ENCODE data around the gene RASSF1. TPM values are rescaled to one million over a fixed set of nuclear protein-coding genes. Genes with fewer than 3 reads are reported as not detected.
A peak's percentile ranks its signal among the peaks of the same experiment; 100 is the strongest.

The RASSF1 gene
- total RNA-seq, 5 donors from 2014 or later (not counting 1 experiment from before 2014, with no cell fraction given), result 73.2 to 153 (median 79.6) TPM

DNA sequence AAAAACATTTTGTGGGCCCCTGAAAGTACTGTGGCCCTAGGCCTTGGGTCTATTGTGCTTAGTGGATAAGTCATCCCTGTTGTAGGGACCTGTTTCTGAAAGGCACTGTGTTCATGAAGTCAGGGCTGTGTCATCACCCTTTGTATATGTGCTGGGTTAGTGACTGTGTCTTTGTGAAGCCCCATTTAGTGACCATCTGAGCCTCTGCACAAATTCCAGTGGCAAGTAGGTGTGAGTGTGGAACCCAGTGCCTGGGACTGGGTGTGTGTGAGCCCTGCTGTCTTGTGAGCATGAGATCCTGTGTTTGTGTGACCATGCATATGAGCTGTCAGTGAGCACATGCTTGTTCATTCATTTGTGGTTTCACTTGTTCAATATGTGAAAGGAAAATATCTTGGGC lies 36.0 kb downstream of the RASSF1 start:
- peaks cover 4 to 17% of the 10 kb centered on the region in 2 experiments for H3K4me1 ChIP-seq (ENCODE audit: control insufficient read depth in 1 of 2, extremely low read depth in 1 of 2, insufficient read depth in 2 of 2, low read length in 2 of 2)
- ATAC-seq (replicated peaks in 1 of 4), result no peak
- no peaks in the 10 kb centered on the region for H3K9me3 ChIP-seq
- Mint-ChIP-seq H3K27me3 (no peaks in the 10 kb centered on the region), H3K9me3 (no peaks in the 10 kb centered on the region), H3K4me1 (peaks cover 11 to 13% (median 12%) of the 10 kb centered on the region in 3 donors), H3K4me3 (no peak overlapping the region), H3K36me3 (no peaks in the 10 kb centered on the region), H3K27ac (no peak overlapping the region)
- no peak overlapping the region for H3K27ac ChIP-seq (ENCODE audit: low read length)
- peaks cover 0 to 4% of the 10 kb centered on the region in 2 donors for H3K36me3 ChIP-seq (ENCODE audit: control insufficient read depth in 2 of 2, extremely low read depth in 1 of 2, insufficient read depth in 1 of 2, low read length in 1 of 2)
- ChIA-PET POLR2A (no interaction called here), CTCF (interaction anchor here (0.6 to 1.4 kb wide), 2 partner anchors 19 to 50 kb away, joined by 3 read pairs; no protein-coding TSS in a partner anchor)
- H3K27me3 ChIP-seq (replicated peaks in 1 of 2; ENCODE audit: control insufficient read depth in 2 of 2, extremely low read depth in 1 of 2, insufficient read depth in 2 of 2, low read length in 1 of 2), result no peaks in the 10 kb centered on the region
- DNase-seq, result no peak
- H3K4me3 ChIP-seq (ENCODE audit: control insufficient read depth in 1 of 2, extremely low read depth in 1 of 2, low read length in 1 of 2), result no peak overlapping the region

DNA sequence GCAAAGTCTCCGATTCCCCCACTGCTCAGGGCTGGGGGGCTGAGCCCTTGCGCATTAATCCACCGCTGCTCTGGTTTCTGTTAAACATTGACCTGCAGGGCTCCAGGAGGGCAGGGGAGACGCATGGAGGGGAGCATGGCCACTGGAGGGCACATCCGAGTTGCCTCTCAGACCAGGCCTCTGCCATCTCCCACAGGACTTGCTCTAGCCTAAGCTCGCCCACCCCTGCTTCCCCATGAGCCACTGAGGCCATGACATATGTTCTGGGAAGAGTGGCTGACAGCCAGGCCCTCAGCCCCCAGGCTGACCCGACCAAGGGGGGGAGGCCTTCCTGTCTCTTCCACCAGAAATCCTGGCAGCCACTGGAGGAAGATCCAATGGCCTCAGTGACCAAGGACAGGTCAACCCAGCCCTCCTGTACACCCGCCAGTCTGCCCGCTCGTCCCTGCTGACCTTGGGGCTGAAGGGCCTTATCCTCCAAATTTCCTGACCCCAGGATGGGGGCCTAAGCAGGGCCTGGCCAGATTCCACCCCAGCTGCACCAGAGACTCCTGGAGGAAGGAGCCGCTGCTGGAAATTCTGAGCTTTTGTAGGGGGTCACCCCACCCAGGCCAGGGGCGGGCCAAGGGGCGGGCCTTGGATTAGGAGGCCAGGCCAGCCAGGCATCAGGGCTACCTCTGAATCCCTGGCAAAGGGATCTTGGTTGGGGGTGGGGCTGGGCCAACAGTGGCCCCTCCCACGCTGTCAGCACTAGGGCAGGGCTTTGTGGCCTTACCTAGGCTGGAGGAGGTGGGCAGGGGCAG lies 37.4 kb downstream of the RASSF1 start, which contains the start of gene HYAL1:
HYAL1 (minus strand) TSS at position 562 of the 803 bp plus-strand sequence. CDS start 618 bp downstream, outside the sequence.
- Mint-ChIP-seq H3K36me3 (no peaks in the 10 kb centered on the region), H3K27me3 (no peaks in the 10 kb centered on the region), H3K4me3 (no peak within 1 kb of the TSS), H3K4me1 (peaks cover 21 to 23% (median 21%) of the 10 kb centered on the region in 3 donors), H3K9me3 (no peaks in the 10 kb centered on the region), H3K27ac (no peak within 1 kb of the TSS)
- ChIA-PET CTCF (no interaction called here), POLR2A (no interaction called here)
- Histone ChIP-seq H3K9me3 (no peaks in the 10 kb centered on the region), H3K4me1 (ENCODE audit: control insufficient read depth in 1 of 2, extremely low read depth in 1 of 2, insufficient read depth in 2 of 2, low read length in 2 of 2) (peaks cover 8 to 26% of the 10 kb centered on the region in 2 experiments), H3K36me3 (ENCODE audit: control insufficient read depth in 2 of 2, extremely low read depth in 1 of 2, insufficient read depth in 1 of 2, low read length in 1 of 2) (peaks cover 0 to 4% of the 10 kb centered on the region in 2 donors), H3K4me3 (ENCODE audit: control insufficient read depth in 1 of 2, extremely low read depth in 1 of 2, low read length in 1 of 2) (no peak within 1 kb of the TSS), H3K27ac (ENCODE audit: low read length) (no peak within 1 kb of the TSS), H3K27me3 (replicated peaks in 1 of 2; ENCODE audit: control insufficient read depth in 2 of 2, extremely low read depth in 1 of 2, insufficient read depth in 2 of 2, low read length in 1 of 2) (no peaks in the 10 kb centered on the region)
- ATAC-seq (replicated peaks in 1 of 4) (no peak), DNase-seq (no peak)
- 89% methylated on average over 10 of the region's 14 CpGs for WGBS (ENCODE audit: insufficient coverage)

DNA sequence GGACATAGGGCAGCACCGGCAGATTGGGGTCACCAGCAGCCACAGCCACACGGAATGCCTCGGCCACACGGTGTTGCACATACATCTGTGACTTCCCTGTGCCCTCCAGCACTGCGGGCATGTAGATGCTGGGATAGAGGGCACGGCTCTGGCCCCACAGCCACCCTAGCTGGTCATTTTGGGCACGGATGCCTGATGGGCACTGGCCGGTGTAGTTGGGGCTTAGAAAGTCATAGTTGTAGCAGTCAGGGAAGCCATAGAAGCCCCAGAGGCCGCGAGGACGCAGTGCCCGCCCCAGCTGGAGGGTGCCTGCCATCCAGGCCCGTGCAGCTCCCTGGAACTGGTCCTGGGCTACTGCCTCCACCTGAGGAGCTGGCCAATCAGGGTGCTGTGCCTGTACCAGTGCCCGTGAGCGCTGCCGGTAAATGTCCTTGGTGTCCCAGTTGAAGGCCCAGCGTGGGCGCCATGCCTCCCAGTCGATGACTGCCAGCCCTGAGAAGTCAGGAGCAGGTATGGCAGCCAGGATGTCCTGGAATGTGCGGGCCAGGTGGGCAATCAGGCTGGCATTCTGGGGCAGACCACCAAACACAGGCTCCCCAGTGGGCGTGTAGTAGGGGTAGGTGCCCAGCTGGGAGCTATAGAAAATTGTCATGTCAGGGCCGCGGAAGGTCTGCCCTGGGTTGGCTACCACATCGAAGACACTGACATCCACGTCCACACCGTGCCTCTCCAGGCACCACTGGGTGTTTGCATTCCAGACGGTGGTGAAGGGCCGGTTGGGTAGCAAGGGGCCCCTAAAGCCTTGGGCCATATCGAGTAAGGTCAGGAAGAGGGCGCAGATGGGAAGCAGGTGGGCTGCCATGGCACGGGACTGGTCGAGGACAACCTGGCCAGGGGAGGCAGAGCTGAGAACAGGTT lies 38.3 kb downstream of the RASSF1 start:
- Histone ChIP-seq H3K4me1 (ENCODE audit: control insufficient read depth in 1 of 2, extremely low read depth in 1 of 2, insufficient read depth in 2 of 2, low read length in 2 of 2) (peaks cover 9 to 34% of the 10 kb centered on the region in 2 experiments), H3K27ac (ENCODE audit: low read length) (no peak overlapping the region), H3K4me3 (ENCODE audit: control insufficient read depth in 1 of 2, extremely low read depth in 1 of 2, low read length in 1 of 2) (no peak overlapping the region), H3K36me3 (ENCODE audit: control insufficient read depth in 2 of 2, extremely low read depth in 1 of 2, insufficient read depth in 1 of 2, low read length in 1 of 2) (peaks cover 0 to 4% of the 10 kb centered on the region in 2 donors), H3K9me3 (no peaks in the 10 kb centered on the region), H3K27me3 (replicated peaks in 1 of 2; ENCODE audit: control insufficient read depth in 2 of 2, extremely low read depth in 1 of 2, insufficient read depth in 2 of 2, low read length in 1 of 2) (no peaks in the 10 kb centered on the region)
- Mint-ChIP-seq H3K27ac (no peak overlapping the region), H3K4me3 (no peak overlapping the region), H3K27me3 (no peaks in the 10 kb centered on the region), H3K9me3 (no peaks in the 10 kb centered on the region), H3K4me1 (peaks cover 25 to 30% (median 30%) of the 10 kb centered on the region in 3 donors), H3K36me3 (no peaks in the 10 kb centered on the region)
- 96% methylated on average over 32 of the region's 32 CpGs for WGBS (ENCODE audit: insufficient coverage)
- POLR2A ChIA-PET, result no interaction called here
- CTCF ChIA-PET, result no interaction called here
- ATAC-seq (replicated peaks in 1 of 4) (no peak), DNase-seq (no peak)

GRCh38 chr3:50300681-50301254 lies 39.9 kb downstream of the RASSF1 start:
- DNase-seq, result no peak

DNA sequence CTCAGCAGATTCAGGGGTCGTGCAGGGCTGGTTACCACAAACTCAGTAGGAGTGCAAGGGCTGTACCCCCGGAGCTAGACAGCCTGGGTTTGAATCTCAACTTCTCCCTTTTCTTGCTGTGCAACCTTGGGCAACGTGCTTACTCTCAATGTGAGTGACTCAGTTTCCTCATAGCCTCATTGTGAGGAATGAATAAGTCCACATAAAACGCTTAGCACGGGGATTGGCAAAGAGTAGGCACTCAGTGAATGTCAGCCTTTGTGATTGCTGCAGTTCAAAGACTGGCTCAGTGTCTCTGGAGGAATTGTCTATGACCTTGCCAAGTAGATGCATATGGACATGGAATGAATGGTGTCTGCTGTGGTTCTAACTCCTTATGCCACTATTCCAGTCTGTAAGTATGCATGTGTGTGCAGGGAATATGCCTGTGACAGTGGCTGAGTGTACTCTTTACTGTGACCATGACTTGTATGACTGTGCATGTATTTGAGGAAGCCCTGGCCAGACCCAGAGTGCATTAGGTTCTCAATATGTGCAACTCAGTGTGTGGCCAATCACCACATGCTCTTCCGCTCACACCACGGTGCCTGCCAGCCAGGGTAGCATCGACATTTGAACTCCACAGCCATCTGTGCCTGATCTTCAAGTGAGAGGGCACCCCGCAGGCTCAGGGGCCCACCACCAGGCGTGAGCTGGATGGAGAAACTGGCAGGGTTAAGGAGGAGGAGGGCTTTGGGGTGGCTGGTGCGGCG lies 40.5 kb downstream of the RASSF1 start:
- Histone ChIP-seq H3K9me3 (no peaks in the 10 kb centered on the region), H3K36me3 (ENCODE audit: control insufficient read depth in 2 of 2, extremely low read depth in 1 of 2, insufficient read depth in 1 of 2, low read length in 1 of 2) (peaks cover 4 to 5% of the 10 kb centered on the region in 2 donors), H3K27me3 (replicated peaks in 1 of 2; ENCODE audit: control insufficient read depth in 2 of 2, extremely low read depth in 1 of 2, insufficient read depth in 2 of 2, low read length in 1 of 2) (no peaks in the 10 kb centered on the region), H3K4me1 (ENCODE audit: control insufficient read depth in 1 of 2, extremely low read depth in 1 of 2, insufficient read depth in 2 of 2, low read length in 2 of 2) (peaks cover 9 to 38% of the 10 kb centered on the region in 2 experiments), H3K27ac (ENCODE audit: low read length) (peak overlapping the region; percentile 95), H3K4me3 (ENCODE audit: control insufficient read depth in 1 of 2, extremely low read depth in 1 of 2, low read length in 1 of 2) (peak overlapping the region; percentile 74 to 92)
- Mint-ChIP-seq H3K27me3 (no peaks in the 10 kb centered on the region), H3K9me3 (no peaks in the 10 kb centered on the region), H3K4me3 (peak overlapping the region; percentile 95 to 97 (median 96)), H3K4me1 (peaks cover 25 to 33% (median 33%) of the 10 kb centered on the region in 3 donors), H3K27ac (peak overlapping the region; percentile 98 to 100), H3K36me3 (no peaks in the 10 kb centered on the region)
- 61% methylated on average over 7 of the region's 12 CpGs for WGBS (ENCODE audit: insufficient coverage)
- CTCF ChIA-PET, result interaction anchor here in 1 of 2 donors (0.5 to 1.8 kb wide), 10 partner anchors 17 to 292 kb away, joined by 3 to 16 read pairs (median 7); partner anchors contain the start of genes CYB561D2, GNAI2 and NPRL2
- DNase-seq (no peak), ATAC-seq (replicated peaks in 1 of 4) (no peak)
- POLR2A ChIA-PET, result interaction anchor here in 1 of 2 donors (0.6 to 1.9 kb wide), 4 partner anchors 21 to 486 kb away, joined by 3 to 13 read pairs (median 6); partner anchors contain the start of gene UBA7

More at GRCh38 chr3:50300681-50301254, 39.9 kb downstream of the RASSF1 start:
- Histone ChIP-seq H3K4me3 (ENCODE audit: control insufficient read depth in 1 of 2, extremely low read depth in 1 of 2, low read length in 1 of 2) (no peak overlapping the region), H3K36me3 (ENCODE audit: control insufficient read depth in 2 of 2, extremely low read depth in 1 of 2, insufficient read depth in 1 of 2, low read length in 1 of 2) (peaks cover 4 to 5% of the 10 kb centered on the region in 2 donors), H3K27me3 (replicated peaks in 1 of 2; ENCODE audit: control insufficient read depth in 2 of 2, extremely low read depth in 1 of 2, insufficient read depth in 2 of 2, low read length in 1 of 2) (no peaks in the 10 kb centered on the region), H3K27ac (ENCODE audit: low read length) (no peak overlapping the region), H3K9me3 (no peaks in the 10 kb centered on the region), H3K4me1 (ENCODE audit: control insufficient read depth in 1 of 2, extremely low read depth in 1 of 2, insufficient read depth in 2 of 2, low read length in 2 of 2) (peaks cover 9 to 38% of the 10 kb centered on the region in 2 experiments)
- ChIA-PET POLR2A (interaction anchor here (0.6 to 1.9 kb wide), 2 partner anchors 36 to 49 kb away, joined by 5 to 10 read pairs; no protein-coding TSS in a partner anchor), CTCF (interaction anchor here in 1 of 2 donors (0.6 kb wide), 1 partner anchor 26 kb away, joined by 3 read pairs; no protein-coding TSS in a partner anchor)
- H3K4me3 Mint-ChIP-seq, result peak overlapping the region; percentile 28 to 97 (median 96)
- no peaks in the 10 kb centered on the region for H3K27me3 Mint-ChIP-seq
- H3K27ac Mint-ChIP-seq, result peak overlapping the region; percentile 98 to 100
- WGBS (ENCODE audit: insufficient coverage), result 98% methylated on average over 4 of the region's 6 CpGs
- no peaks in the 10 kb centered on the region for H3K36me3 Mint-ChIP-seq
- peaks cover 25 to 33% (median 33%) of the 10 kb centered on the region in 3 donors for H3K4me1 Mint-ChIP-seq
- ATAC-seq (replicated peaks in 1 of 4), result no peak
- no peaks in the 10 kb centered on the region for H3K9me3 Mint-ChIP-seq
